ENCODE results near the gene TP73. TPM values are rescaled to one million over a fixed set of nuclear protein-coding genes. Genes with fewer than 3 reads are reported as not detected.

Gene TP73
- polyA plus RNA-seq, 10 donors: 0.60 to 3.2 (median 0.91) TPM

GRCh38 chr1:3671371-3672180 is 19.3 kb downstream of the TP73 start:
- DNase-seq: no peak

- DNase-seq: no peak
Measured at GRCh38 chr1:3672231-3672970, 20.1 kb downstream of the TP73 start.

GRCh38 chr1:3672971-3673361 is 20.6 kb downstream of the TP73 start:
- DNase-seq: no peak

GRCh38 chr1:3673381-3674099 is 21.2 kb downstream of the TP73 start:
- no peak for DNase-seq

- DNase-seq: no peak
Measured at GRCh38 chr1:3674100-3675094, 22.1 kb downstream of the TP73 start.

GRCh38 chr1:3675436-3675835 is 23.1 kb downstream of the TP73 start:
- no peak for DNase-seq

- no peak for DNase-seq
Measured at GRCh38 chr1:3676581-3677470, 24.5 kb downstream of the TP73 start.

- no peak for DNase-seq
Measured at GRCh38 chr1:3677484-3677883, 25.2 kb downstream of the TP73 start.

- DNase-seq: no peak
Measured at GRCh38 chr1:3678361-3679097, 26.2 kb downstream of the TP73 start.

GRCh38 chr1:3679098-3679555 is 26.8 kb downstream of the TP73 start:
- DNase-seq: no peak

GRCh38 chr1:3679799-3680453 is 27.6 kb downstream of the TP73 start:
- no peak for DNase-seq

- no peak for DNase-seq
Measured at GRCh38 chr1:3680488-3681230, 28.3 kb downstream of the TP73 start.

GRCh38 chr1:3681231-3681897 is 29.0 kb downstream of the TP73 start:
- no peak for DNase-seq

- DNase-seq: no peak
Measured at GRCh38 chr1:3681898-3682806, 29.8 kb downstream of the TP73 start.

GRCh38 chr1:3683197-3683596 is 30.9 kb downstream of the TP73 start:
- DNase-seq: no peak

GRCh38 chr1:3683992-3684391 is 31.7 kb downstream of the TP73 start:
- DNase-seq: no peak
